PFSK-1 (cell line): ENCODE data around the gene ECHS1.

ENCODE experiments used
- FOXP2 ChIP-seq: optimal IDR thresholded peaks from 2 replicates; pipeline ENCODE3; 2011; ENCODE audit warnings: borderline replicate concordance, control low read depth, inconsistent platforms; ENCODE audit not compliant: insufficient read depth; ENCODE audit errors: extremely low read length, extremely low read depth
- POLR2AphosphoS5 ChIP-seq: IDR thresholded peaks from 2 replicates; pipeline ENCODE4 v1.6.1; 2012; ENCODE audit warnings: low read depth, mild to moderate bottlenecking, control low read depth, low read length, moderate library complexity
- REST ChIP-seq, 2 experiments: IDR thresholded peaks; 2 replicates each; pipeline versions ENCODE4 v1.6.1 to v1.8.0; 2011 to 2012; ENCODE audit warnings: low read depth in 2 of 2, low read length in 2 of 2, control low read depth in 1 of 2, inconsistent platforms in 1 of 2, mild to moderate bottlenecking in 1 of 2, moderate library complexity in 1 of 2; ENCODE audit not compliant: insufficient read depth in 1 of 2
- SIN3A ChIP-seq: IDR thresholded peaks from 2 replicates; pipeline ENCODE4 v1.6.1; 2012; ENCODE audit warnings: mild to moderate bottlenecking, low read length, moderate library complexity, borderline replicate concordance; ENCODE audit not compliant: insufficient read depth
- TAF1 ChIP-seq: IDR thresholded peaks from 2 replicates; pipeline ENCODE4 v1.6.1; 2012; ENCODE audit warnings: low read length, control low read depth, borderline replicate concordance; ENCODE audit not compliant: insufficient read depth

ECHS1 gene

GRCh38 chr10:133368153-133368552, 5.0 kb downstream of the ECHS1 start:
- TF ChIP-seq TAF1 = no peak

GRCh38 chr10:133366751-133367150, 6.4 kb downstream of the ECHS1 start:
- TF ChIP-seq SIN3A = no peak
- no peak for TF ChIP-seq POLR2AphosphoS5
- TF ChIP-seq FOXP2 = no peak
- no peak for TF ChIP-seq REST (IDR thresholded peaks at IDR 0.05; ENCODE audit: insufficient read depth in 1 of 2, low read depth in 2 of 2, low read length in 2 of 2)
- no peak for TF ChIP-seq TAF1

- TF ChIP-seq TAF1 (no peak), REST (IDR thresholded peaks at IDR 0.05; ENCODE audit: insufficient read depth in 1 of 2, low read depth in 2 of 2, low read length in 2 of 2) (no peak), POLR2AphosphoS5 (no peak), SIN3A (no peak), FOXP2 (no peak)
These were observed 7.0 kb downstream of the ECHS1 start for GRCh38 chr10:133366130-133366478.

GRCh38 chr10:133365461-133366129, 7.6 kb downstream of the ECHS1 start:
- TF ChIP-seq POLR2AphosphoS5 (no peak), REST (IDR thresholded peaks at IDR 0.05; ENCODE audit: insufficient read depth in 1 of 2, low read depth in 2 of 2, low read length in 2 of 2) (no peak), TAF1 (no peak), SIN3A (no peak), FOXP2 (no peak)

GRCh38 chr10:133364645-133365431, 8.3 kb downstream of the ECHS1 start:
- TF ChIP-seq FOXP2 (no peak), SIN3A (no peak), REST (IDR thresholded peaks at IDR 0.05; ENCODE audit: insufficient read depth in 1 of 2, low read depth in 2 of 2, low read length in 2 of 2) (no peak), POLR2AphosphoS5 (no peak), TAF1 (no peak)
